IPS-18c (cell line): Measurements from ENCODE around the gene ETV3.
"Not testable (repeated sequence)": the region's sequence is repeated elsewhere in the genome, so short reads cannot be mapped to it uniquely, and the experiment has no call there.

Experiments used
- H3K4me3 ChIP-seq: 2 replicates; pipeline ENCODE4 v1.7.0; 2013; ENCODE audit warnings: low read depth, mild to moderate bottlenecking, low read length, moderate library complexity; ENCODE audit not compliant: insufficient read depth
- H3K9me3 ChIP-seq: one replicate; pipeline ENCODE4 v1.6.1; 2013; ENCODE audit warnings: mild to moderate bottlenecking, low read length, moderate library complexity; ENCODE audit not compliant: control insufficient read depth, insufficient read depth

ETV3 gene

DNA sequence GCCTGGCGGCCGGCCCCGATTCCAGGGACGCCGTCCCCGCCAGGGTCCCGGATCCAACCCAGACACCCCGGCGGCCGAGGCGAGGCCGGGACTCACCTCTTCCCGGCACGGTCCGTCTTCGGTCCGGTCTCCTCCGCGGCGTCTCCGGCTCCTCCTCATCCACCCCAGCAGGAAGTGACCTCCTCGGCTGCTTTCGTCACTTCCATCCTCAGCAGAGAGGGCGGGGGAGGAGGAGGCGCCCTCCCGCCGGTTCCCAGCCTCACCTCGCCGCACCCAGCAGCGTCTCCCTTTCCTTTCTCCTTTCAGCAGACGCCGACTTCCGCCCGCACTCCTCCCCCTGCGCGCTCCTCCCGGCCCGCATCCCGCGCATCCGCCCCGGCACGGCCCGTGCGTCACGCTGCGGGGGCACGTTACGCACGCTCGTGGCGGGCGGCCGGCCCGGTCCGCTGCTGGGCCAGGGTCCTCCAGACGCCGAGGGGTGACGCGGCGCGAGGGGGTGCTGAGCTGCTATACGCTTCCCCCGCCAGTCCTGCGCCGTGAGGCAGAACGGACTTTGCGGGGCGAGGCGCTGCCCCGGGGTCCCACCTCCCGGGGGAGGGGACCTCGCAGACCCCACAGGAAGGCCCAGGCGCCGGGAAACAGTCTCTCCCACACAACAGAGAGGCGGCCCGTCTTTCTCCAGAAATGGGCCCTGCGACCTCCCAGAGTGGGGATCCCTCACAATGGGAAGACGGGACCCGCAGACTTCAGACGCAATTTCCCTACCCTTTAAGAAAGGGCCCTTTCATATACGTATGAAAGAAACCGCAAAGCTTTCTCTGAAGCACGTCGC is at the start of gene ETV3:
TSS of gene ETV3 (minus strand) at position 176 of the 832 bp plus-strand sequence. CDS start 2,043 bp downstream, outside the sequence.
- no peaks in the 10 kb centered on the region for H3K9me3 ChIP-seq
- H3K4me3 ChIP-seq, result peak within 1 kb of the TSS; percentile 98

DNA sequence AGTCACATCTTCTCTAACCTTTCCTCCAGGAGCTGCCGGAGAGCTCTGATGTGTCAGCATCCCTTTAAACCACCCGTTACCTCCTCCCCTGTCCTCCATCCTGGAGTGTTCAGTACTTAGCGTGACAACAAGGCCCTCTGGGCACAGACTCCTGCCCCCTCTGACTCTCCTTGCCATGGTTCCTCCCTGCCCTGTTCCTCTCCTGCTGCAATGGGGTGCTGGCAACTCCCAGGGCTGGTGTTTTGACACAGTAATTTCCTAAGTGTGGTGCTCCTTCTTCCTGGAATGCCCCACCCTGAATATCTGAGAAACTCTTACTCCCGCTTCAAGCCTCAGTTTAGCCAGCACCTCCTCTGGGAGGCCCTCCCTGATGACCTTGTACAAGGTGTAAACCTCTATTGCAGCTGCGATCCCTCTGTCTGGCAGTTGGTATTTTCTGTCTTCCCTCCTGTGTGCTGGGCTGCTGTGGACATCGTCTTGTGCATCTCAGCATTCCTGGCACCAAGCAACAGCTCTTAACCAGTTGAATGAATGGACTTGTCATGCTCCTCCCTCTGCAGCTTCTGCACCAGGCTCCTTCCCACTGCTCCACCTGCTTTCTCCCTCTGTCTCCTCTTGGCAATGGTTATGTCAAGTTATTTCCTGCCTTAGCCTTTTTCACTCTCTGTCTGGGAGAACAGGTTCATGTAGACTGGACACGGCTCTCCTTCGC is 48.2 kb upstream of the ETV3 start:
- H3K9me3 ChIP-seq, result no peaks in the 10 kb centered on the region
- no peak overlapping the region for H3K4me3 ChIP-seq

DNA sequence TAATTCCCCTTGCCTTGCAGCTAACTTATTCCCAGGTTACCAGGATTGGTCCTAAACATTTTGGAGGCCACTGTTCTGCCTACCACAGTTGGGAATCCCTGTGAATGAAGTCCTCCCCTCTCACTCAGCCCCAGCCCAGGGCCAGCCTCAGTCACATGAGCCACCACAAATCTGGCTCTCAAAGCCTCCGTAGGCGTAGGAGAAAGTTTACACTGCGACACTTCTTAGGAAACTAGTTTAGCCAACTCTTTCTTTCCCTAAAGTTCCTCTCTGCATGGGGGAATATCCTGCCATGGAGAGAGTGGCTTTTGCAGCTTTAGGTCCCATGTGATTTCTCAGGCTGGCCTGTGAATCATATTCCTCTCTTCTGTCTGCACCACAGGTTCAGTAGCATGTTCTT is 45.7 kb upstream of the ETV3 start:
- Histone ChIP-seq H3K9me3 (no peaks in the 10 kb centered on the region), H3K4me3 (no peak overlapping the region)

DNA sequence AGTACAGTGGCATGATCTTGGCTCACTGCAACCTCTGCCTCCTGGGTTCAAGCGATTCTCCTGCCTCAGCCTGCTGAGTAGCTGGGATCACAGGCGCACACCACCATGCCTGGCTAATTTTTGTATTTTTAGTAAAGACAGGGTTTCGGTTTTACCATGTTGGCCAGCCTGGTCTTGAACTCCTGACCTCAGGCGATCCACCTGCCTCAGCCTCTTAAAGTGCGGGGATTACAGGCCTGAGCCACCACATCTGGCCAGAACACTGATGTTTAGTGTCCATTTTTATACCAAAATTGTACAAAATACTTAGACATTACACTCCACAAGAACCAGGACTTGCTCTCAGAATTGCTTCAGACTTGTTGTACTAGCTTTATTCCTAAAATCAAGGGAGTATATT is 44.2 kb upstream of the ETV3 start:
- H3K9me3 ChIP-seq, H3K4me3 ChIP-seq: not testable (repeated sequence)

DNA sequence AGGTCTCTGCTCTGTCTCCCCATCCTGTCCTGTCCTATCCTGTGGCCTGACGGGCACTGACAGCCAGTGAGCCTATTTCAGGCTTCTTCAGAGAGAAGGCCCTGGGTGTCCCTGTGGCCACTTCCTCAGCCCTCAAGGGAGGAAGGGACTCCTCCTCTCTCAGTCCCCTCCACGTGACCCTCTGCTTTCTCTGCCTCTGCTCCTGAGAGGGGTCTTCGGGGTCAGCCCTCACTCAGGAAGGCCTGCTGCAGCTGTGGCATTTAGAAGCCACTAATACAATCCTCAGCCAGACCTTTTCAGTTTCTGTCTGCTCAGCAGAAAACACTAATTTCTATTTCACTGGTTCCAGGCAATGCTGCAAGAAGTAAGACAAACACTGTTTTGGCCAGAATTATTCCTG is 43.6 kb upstream of the ETV3 start:
- H3K4me3 ChIP-seq, result no peak overlapping the region
- no peaks in the 10 kb centered on the region for H3K9me3 ChIP-seq

DNA sequence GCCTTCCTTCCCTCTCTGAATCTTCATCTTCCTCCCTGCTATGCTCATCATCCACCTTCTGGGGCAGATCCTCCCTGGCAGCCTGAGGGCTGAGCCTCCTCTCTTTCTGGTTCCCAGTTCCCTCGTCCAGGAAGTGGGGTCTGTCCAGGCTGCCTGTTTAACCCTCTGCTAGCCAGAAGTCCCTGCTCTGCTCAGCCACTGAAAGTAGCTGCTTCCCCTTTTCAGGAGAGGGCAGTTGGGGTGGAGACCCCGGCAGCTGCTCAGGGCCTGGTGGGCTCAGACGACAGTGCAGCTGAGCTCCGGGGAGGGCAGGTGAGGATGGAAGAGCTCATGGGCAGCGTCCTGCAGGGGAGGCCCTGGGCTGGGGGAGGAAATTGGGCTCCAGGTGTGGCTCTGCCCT is 43.1 kb upstream of the ETV3 start:
- H3K4me3 ChIP-seq, result no peak overlapping the region
- H3K9me3 ChIP-seq, result no peaks in the 10 kb centered on the region

DNA sequence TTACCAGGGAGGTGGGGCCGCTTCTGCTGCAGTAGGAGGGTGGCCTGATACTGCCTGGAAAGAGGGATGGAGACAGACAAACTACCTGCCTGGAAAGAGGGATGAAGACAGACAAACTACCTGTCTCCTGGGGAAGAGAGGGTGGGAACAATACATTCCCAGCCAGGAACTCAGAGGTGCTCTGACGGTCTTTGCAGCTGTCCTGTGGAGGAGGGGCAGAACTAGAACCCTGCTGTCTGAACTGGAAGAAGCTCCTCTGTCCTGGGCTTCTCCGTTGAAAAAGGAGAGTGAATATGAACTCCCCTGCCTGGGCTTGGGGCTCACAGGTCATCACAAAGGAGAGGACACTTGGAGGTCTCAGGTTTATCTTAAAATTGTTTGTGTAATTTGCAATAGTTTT is 40.3 kb upstream of the ETV3 start:
- no peaks in the 10 kb centered on the region for H3K9me3 ChIP-seq
- no peak overlapping the region for H3K4me3 ChIP-seq

DNA sequence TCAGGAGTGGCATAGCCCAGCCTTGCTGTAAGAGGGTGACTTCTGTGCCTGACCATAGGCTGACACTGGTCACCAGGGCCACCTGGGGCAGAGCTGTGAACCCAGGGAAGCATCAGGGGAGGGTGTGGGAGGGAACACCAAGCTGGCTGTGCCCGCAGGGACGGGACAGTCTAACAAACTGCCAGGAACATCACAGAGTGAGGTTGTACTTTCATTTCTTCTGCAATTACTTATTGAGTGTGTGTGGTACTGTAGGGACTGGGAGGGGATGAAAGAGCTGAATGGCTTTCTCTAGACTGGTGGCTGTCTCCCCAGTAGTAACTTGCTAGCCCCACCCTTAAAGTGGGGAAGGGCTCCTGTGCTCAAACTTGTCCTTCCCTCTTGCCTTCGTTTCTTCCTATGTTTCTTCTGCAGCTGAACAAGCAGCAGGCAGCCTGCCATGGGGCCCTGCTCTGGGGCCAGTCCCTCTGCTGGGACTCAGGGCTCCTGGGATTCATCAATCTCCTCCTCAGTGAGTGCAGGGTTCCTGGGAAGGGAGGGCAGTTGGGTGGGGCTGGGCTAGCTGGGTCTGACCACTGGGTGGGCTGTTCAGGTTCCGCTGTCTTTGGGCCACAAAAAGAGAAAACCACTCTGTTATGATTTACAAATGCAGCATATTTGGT is 39.7 kb upstream of the ETV3 start:
- Histone ChIP-seq H3K4me3 (no peak overlapping the region), H3K9me3 (no peaks in the 10 kb centered on the region)

DNA sequence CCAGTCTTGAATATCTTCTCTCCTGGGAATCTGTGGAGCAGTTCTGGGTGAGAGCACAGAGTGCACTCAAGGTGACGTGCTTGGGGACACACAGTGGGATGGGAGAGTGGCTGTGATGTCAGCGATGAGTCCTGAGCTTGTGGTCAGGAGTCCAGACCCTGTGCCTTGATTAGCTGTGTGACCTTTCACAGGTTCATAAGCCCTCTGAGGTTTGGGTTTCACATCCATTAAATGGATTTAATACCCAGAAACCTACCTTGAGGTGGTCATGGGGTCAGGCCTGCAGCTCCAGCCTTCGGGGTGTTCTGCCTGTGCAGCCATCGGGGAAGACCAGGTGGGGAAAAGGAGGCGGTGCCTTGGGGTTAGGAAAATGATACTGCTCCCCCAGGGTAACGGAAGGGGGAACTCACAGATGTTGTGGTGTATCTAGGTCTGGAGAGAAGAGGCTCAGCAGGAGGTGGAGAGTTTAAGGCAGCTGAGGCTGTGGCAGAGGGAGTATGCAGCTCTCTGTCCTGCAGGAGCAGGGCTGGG is 38.5 kb upstream of the ETV3 start:
- no peak overlapping the region for H3K4me3 ChIP-seq
- no peaks in the 10 kb centered on the region for H3K9me3 ChIP-seq

DNA sequence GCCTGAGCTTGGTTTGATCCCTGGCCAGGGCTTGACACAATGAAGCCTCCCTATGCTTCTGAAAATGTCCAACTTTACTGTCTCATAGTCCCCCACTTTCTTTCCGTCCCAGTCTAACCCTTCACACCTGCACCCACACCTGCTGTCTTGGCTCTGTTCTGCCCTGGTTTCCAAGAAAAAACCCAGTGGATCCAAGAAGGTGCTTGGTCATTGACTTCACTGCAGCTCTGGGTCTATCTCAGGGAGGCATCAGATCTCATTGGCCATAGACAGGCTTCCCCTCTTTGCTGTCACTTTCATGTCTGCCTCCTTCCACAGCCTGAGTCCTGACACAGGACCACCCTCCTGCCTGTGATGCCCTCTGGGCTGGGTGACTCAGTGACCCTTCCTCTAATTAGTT is 37.8 kb upstream of the ETV3 start:
- H3K4me3 ChIP-seq, result no peak overlapping the region
- no peaks in the 10 kb centered on the region for H3K9me3 ChIP-seq

DNA sequence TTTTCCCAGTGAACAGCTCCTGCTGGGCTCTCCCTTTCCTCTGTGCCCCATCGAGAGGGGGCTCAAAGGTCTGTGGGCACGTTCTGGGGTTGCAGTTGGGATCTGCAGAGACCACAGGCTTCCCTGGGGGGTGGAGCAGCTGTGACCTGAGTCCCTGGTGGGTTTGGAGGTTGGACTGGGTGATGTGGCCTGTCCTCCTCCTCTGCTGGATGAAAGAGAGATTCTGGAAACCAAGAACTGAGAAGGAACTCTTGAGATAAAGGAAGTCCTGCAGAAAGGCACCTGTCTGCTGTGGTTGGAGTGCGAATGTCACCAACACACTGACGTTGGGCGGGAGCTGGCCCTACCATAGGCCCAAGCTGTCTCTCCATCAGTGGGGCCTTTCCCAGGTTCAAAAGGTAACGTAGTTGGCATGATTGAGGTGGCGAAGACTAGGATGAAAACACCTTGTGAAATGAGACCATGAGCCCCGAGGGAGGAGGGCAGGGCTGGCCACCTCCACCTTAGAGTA is 35.8 kb upstream of the ETV3 start:
- H3K4me3 ChIP-seq, result no peak overlapping the region

DNA sequence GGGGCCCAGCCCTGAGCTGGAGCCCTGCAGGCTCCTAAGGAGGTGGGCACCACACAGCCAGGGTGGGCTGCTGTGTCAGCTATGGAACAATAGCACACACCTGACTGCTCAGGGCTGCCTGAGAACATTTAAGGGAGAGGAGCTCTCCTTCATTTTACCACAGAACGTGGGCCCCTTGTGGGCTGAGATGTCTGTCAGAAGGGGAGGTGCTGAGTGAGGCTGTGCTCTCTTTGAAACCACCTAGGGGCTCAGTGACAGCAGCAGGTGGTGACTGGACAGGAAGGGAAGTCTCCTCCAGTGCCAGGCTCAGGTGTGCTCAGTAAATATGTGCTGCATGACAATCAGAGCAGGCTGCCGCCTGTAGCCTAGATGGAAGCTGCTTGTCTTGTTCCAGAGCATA is 35.0 kb upstream of the ETV3 start:
- not testable (repeated sequence) for H3K9me3 ChIP-seq, H3K4me3 ChIP-seq

More for the DNA sequence above, 35.8 kb upstream of the ETV3 start:
- H3K9me3 ChIP-seq, result no peaks in the 10 kb centered on the region

DNA sequence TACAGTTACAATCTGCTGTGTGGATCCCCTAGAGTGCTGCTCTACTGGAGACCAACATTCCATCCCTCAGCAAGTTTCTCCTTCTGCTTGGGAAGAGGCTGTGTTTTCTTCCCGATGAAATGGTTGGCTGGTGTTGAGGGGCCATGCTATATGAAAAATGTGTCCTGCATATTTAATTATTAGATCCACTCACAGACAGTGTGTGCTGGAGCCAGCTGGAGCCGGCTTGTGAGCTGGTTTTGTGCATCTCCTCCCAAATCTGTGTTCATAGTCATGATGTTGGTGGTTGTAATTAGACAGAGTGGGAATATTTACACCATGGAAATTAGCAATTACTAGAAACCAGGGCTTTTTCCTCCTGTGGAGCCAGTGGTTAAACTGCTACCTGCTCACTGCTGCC is 34.4 kb upstream of the ETV3 start:
- H3K4me3 ChIP-seq, H3K9me3 ChIP-seq: not testable (repeated sequence)

DNA sequence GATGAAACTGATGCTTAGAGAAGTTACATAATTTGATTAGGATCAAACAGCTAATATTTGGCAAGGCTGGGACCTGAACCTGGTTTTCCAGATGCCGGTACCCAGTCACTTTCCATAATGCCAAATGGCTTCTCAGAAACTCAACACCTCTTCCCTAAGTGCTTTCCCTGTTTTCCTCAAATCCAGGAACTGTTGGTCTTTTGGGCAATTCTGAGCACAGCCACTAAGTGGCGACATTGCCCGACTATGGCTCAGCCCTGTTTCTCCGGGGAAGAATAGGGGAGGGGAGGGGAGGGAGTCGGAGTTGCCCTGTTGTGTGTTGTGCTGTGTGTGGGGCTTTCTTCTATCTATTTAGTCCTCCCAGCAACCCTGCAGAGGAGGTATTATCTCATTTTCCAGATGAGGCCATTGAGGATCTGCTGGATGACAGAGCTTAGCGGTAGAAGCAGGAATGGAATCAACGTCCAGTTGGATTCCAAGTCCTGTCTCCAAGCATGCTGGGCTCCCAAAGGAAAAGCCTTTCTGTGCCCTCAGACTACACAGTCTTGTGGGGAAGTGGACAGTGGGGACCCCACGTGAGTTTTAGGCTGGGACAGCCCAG is 33.8 kb upstream of the ETV3 start:
- H3K9me3 ChIP-seq, H3K4me3 ChIP-seq: not testable (repeated sequence)

DNA sequence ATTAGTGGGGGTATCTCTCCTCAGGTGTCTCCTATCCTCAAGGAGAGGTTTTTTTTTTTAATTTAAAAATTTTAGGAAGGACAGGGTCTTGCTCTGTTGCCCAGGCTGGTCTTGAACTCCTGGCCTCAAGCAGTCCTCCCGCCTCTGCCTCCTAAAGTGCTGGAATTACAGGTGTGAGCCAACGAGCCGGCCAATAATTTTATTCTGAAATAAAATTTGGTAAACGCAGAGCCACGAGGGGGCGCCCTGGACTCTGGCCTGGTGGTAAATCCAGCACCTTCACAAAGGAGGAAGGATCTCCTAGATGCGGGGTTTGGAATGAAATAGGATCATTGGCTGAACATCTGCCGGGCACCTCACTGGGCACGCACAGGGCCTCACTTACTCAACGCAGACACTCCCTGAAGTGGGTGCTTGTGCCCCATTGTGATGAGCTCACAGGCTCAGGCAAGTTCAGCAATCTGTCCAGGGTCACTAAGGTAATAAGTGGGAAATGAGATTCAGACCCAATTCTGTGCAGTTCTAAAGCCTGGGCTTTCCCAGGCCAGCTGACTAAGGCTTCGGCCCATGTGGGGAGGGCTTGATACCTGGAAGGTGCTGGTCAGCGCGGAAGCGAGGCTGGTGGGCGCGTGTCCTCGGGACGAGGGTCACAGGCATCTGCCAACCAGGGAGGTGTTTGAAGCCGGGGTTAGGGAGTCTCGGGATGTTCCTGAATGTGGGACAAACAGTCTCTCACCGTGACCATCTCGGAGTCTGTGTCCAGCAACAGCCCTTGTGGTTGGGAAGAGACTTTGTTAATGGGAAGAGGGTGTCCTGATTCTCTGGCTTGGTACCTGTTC is 32.7 kb upstream of the ETV3 start:
- no peak overlapping the region for H3K4me3 ChIP-seq
- H3K9me3 ChIP-seq, result peaks cover 2% of the 10 kb centered on the region

DNA sequence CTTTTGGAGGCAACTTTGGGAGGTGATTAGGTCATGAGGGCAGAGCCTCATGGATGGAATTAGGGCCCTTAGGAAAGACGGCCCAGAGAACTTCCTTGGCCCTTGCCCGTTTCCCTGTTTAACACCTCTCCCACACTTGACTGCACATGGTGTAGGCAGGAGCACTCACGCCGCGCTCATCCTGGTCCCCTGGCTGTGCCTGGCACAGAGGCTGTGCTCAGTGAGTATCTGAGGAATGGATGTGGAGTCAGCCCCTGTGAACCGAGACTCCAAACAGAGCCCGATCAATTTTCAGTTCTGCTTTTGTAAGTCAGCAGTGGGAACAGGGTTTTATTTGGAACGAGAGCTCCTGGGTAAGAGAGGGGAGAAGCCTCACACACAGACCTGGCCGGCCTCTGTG is 29.8 kb upstream of the ETV3 start:
- Histone ChIP-seq H3K9me3 (peaks cover 2% of the 10 kb centered on the region), H3K4me3 (no peak overlapping the region)
